Mucosa of stomach (tissue), 1 donor: Measurements from ENCODE around the gene KCNT2.

Source experiments
- H3K27me3 ChIP-seq: one replicate; pipeline ENCODE4 v1.7.0; 2013; ENCODE audit warnings: mild to moderate bottlenecking, low read length; ENCODE audit not compliant: control insufficient read depth, insufficient read depth
- H3K36me3 ChIP-seq: one replicate; pipeline ENCODE4 v1.7.0; 2013; ENCODE audit warnings: low read length; ENCODE audit not compliant: control insufficient read depth, insufficient read depth
- H3K4me1 ChIP-seq: one replicate; pipeline ENCODE4 v1.7.0; 2013; ENCODE audit warnings: mild to moderate bottlenecking, low read length; ENCODE audit not compliant: control insufficient read depth, insufficient read depth
- H3K4me3 ChIP-seq: one replicate; pipeline ENCODE4 v1.7.0; 2013; ENCODE audit warnings: low read length
- H3K9ac ChIP-seq: one replicate; pipeline ENCODE4 v1.7.0; 2013; ENCODE audit warnings: mild to moderate bottlenecking, low read length, moderate library complexity
- H3K9me3 ChIP-seq: one replicate; pipeline ENCODE4 v1.7.0; 2013; ENCODE audit warnings: mild to moderate bottlenecking, low read length, moderate library complexity; ENCODE audit not compliant: control insufficient read depth
- donor health status: Pancreatic carcinoma.

The KCNT2 gene

DNA sequence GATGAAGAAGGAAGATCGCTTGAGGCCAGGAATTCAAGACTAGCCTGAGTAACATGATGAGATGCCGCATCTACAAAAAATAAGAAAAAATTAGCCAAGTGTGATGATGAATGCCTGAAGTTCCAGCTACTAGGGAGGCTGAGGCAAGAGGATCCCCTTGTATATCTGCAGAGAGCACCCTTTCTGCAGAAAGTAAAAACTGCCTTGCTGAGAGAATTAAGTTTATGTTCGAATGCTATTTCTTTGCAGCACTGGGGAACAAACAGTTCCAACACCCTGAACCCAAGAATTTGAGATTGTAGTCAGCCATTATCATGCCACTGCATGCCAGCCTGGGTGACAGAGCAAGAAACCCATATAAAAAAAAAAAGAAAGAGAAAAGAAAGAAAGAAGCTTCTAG, 20.6 kb upstream of the KCNT2 start:
- no peak overlapping the region for H3K9ac ChIP-seq
- H3K4me1 ChIP-seq: no peaks in the 10 kb centered on the region
- no peak overlapping the region for H3K4me3 ChIP-seq

DNA sequence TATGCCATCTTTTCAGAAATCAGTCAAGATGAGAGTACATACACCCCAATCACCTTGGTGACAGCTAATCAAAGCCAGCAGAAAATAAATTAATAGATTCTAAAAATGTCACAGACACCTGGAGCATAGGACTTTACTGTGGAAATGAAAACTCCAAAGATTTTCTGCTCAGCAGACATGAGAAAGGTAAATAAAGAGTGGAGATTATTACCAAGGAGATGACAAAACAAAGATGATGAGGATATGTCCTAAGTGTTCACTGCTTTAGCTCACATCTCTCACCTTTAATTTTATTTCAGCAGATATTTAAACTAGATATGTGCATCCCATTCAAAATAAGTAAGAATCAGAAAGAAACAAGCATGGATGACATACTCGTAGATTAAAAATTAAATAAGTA, 14.8 kb upstream of the KCNT2 start:
- no peak overlapping the region for H3K9ac ChIP-seq

More for the DNA sequence above, 20.6 kb upstream of the KCNT2 start:
- H3K36me3 ChIP-seq: no peaks in the 10 kb centered on the region
- no peaks in the 10 kb centered on the region for H3K27me3 ChIP-seq
- H3K9me3 ChIP-seq: no peaks in the 10 kb centered on the region

DNA sequence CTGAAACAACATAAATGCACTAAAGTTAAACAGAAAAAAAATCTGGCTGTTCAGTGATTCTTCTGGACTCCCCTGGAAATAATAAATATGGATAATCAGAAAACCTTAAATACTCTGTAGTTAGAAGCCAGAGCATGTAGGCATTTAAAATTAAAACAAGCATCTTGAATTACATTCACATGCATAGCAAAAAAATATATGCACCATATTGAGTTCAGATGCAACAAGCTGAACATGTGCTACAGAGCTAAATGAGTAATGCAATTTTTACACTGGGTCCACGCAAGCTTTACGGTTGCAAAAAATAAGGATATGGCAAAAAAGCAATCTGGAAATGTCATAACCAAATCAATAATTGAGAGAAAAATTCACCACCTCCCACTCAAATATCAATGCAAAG, 11.5 kb upstream of the KCNT2 start:
- no peaks in the 10 kb centered on the region for H3K9me3 ChIP-seq
- H3K36me3 ChIP-seq: no peaks in the 10 kb centered on the region
- H3K4me3 ChIP-seq: no peak overlapping the region
- H3K9ac ChIP-seq: no peak overlapping the region
- no peaks in the 10 kb centered on the region for H3K27me3 ChIP-seq
- no peaks in the 10 kb centered on the region for H3K4me1 ChIP-seq

More for the DNA sequence above, 14.8 kb upstream of the KCNT2 start:
- H3K4me1 ChIP-seq: no peaks in the 10 kb centered on the region
- no peak overlapping the region for H3K4me3 ChIP-seq
- H3K27me3 ChIP-seq: no peaks in the 10 kb centered on the region
- no peaks in the 10 kb centered on the region for H3K9me3 ChIP-seq
- H3K36me3 ChIP-seq: no peaks in the 10 kb centered on the region

DNA sequence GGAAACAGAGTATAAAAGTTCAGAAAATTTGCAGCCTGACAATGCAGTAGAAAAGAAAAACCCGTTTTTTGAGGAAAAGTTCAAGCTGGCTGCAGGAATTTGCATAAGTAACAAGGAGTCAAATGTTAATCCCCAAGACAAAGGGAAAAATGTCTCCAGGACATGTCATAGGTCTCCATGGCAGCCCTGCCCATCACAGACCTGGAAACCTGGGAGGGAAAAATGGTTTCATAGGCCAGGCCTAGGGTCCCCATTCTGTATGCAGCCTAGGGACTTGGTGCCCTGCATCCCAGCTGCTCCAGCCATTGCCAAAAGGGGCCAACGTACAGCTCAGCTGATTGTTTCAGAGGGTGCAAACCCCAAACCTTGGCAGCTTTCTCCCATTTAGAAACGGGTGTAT, 3.6 kb upstream of the KCNT2 start:
- no peak overlapping the region for H3K9ac ChIP-seq
- H3K36me3 ChIP-seq: no peaks in the 10 kb centered on the region
- H3K4me3 ChIP-seq: no peak overlapping the region
- H3K27me3 ChIP-seq: no peaks in the 10 kb centered on the region
- no peaks in the 10 kb centered on the region for H3K4me1 ChIP-seq
- H3K9me3 ChIP-seq: no peaks in the 10 kb centered on the region

DNA sequence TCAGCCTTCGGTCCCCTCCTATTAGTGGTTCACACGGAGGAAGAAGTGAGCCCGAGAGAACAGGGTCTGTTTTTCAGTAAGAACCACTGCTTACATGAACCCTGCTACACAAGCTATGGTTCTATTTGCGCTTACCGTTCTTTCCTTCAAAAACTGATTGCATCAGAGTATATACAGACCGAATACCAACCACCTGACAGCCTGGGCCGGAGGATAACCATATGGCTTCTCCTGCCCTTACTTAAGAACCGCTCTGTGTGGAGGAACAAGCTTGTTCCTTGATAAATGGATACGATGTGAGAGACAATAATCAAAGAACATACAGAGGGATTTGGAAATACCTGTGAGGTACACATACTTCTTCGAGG, 1.1 kb upstream of the KCNT2 start:
- Histone ChIP-seq H3K9me3 (no peaks in the 10 kb centered on the region), H3K9ac (no peak overlapping the region), H3K27me3 (no peaks in the 10 kb centered on the region), H3K4me3 (no peak overlapping the region), H3K4me1 (no peaks in the 10 kb centered on the region), H3K36me3 (no peaks in the 10 kb centered on the region)

DNA sequence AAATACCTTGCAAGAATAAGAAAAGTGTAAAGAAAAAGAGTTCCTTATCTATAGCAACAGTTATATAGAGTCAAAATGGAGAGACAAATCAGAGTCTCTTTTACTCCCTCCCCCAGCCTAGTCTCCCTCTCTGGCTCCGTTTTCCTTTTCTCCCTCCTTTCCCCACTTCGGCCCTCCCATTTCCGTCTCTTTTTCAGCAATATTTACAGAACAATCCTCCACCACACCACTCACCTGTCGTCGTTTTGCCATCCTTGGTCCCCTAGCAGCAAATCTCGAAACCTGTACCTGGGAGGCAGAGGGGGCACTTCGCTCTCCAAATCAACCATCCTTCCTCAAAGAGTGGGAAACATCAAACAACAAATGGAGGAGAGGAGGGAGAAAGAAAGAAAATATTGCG, 259 bp downstream of the KCNT2 start:
- Histone ChIP-seq H3K4me1 (no peaks in the 10 kb centered on the region), H3K9ac (peak overlapping the region; percentile 64), H3K27me3 (no peaks in the 10 kb centered on the region), H3K4me3 (peak overlapping the region; percentile 34), H3K36me3 (no peaks in the 10 kb centered on the region), H3K9me3 (no peaks in the 10 kb centered on the region)

DNA sequence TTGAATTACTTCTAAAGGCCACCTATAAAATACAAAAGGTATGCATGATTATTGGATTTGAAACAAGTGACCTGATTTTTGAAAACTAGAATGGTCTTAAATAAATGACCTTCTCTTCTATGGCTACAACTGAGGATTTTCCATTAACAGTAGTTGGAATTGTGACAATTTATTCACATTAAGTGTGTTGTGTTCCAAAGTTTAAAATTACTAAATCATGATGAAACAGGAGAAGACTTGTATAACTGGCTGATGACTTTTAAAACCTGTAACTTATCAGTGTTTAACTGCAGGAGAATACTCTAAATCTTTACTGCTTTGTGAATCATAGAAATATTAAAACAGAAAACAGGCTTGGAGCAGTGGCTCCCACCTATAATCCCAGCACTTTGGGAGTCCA, 4.6 kb downstream of the KCNT2 start:
- Histone ChIP-seq H3K9me3 (no peaks in the 10 kb centered on the region), H3K4me1 (no peaks in the 10 kb centered on the region), H3K36me3 (no peaks in the 10 kb centered on the region), H3K27me3 (no peaks in the 10 kb centered on the region), H3K4me3 (no peak overlapping the region), H3K9ac (no peak overlapping the region)

DNA sequence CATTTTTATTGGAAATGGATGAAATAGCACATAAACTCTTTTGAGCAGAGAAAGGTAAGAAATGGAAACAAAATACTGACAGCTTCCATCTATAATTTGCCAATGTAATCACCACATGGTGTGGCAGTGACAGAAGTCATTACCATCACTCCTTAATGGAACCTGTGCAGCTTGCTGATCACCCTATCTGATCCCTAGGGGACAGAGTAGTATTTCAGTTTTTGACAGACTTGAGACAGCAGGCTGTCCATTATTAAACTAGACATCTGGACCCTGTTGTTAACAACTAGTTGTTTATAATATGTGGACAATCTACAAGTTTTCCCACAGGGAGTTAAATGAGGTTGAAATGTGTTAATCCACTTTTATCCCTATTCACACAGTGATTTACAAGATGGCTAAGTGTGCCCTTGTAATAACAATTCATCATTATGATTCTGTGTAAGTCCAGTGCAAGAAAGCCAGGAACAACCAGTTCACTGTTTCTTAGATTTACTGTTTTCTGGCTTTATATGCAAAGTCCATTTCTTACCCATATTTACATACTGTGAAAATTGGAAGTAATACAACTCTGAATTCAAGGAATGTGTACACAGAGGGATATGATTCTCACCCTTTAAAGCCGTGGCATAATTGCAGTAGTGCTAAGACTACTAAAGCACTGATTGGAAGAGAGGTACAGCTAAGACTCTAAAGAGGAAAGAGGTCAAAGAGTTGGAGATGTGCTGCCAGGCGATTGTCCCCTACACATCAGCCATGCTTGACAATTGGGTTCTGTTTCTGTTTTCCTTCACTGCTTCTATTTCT, 9.1 kb downstream of the KCNT2 start:
- no peaks in the 10 kb centered on the region for H3K36me3 ChIP-seq
- no peaks in the 10 kb centered on the region for H3K4me1 ChIP-seq
- H3K9me3 ChIP-seq: no peaks in the 10 kb centered on the region
- H3K27me3 ChIP-seq: no peaks in the 10 kb centered on the region
- no peak overlapping the region for H3K4me3 ChIP-seq
- no peak overlapping the region for H3K9ac ChIP-seq

DNA sequence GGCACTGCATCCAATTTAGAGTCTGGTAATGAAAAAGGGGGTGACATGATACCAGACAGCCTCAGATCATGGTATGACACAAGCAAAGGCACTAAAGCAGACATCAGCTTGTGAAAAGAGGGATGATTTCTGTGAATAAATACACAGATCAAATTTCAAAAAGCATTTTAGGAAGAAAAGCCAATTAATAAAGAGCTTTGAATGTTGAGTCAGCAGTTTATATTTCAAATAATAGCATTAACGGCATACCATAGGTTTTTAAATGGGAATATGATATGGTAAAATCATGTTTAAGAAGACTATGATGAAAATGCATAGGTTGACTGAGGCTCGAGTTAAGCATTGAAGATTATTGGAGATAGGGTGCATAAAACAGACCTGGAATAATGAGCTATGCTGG, 13.5 kb downstream of the KCNT2 start:
- Histone ChIP-seq H3K9me3 (no peaks in the 10 kb centered on the region), H3K4me3 (no peak overlapping the region), H3K9ac (no peak overlapping the region), H3K36me3 (no peaks in the 10 kb centered on the region), H3K4me1 (no peaks in the 10 kb centered on the region), H3K27me3 (no peaks in the 10 kb centered on the region)

DNA sequence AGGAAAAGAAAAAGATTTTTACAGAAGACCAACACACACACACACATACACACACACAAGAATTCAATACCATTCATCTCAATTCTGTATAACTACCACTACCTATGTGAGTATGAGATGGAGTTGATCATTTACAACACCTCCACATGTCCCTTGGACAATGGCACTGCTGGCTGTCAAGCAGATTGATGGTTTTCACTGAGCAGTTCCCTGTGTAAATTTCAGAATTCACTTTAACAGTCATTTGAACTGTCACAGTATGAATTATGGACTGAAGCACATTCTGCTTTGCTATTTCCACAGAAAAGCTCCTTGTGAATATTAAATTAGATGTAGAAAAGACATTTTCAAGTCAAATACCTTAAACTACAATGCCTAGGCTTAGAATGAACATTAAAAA, 14.3 kb downstream of the KCNT2 start:
- Histone ChIP-seq H3K4me3 (no peak overlapping the region), H3K36me3 (no peaks in the 10 kb centered on the region), H3K27me3 (no peaks in the 10 kb centered on the region), H3K4me1 (no peaks in the 10 kb centered on the region), H3K9me3 (no peaks in the 10 kb centered on the region), H3K9ac (no peak overlapping the region)

DNA sequence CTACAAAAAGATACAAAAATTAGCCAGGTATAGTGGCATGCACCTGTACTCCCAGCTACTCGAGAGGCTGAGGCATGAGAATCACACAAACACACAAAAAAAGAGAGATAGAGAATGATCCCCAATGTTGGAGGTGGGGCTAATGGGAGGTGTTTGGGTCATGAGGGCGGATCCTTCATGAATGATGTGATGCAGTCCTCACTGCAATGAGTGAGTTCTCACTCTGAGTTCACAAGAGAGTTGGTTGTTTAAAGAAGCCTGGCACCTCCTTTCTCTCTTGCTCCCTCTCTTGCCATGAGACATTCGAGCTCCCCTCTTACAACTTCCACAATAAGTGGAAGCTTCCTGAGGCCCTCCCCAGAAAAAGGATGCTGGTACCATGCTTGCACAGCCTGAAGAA, 17.3 kb downstream of the KCNT2 start:
- H3K27me3 ChIP-seq: no peaks in the 10 kb centered on the region

DNA sequence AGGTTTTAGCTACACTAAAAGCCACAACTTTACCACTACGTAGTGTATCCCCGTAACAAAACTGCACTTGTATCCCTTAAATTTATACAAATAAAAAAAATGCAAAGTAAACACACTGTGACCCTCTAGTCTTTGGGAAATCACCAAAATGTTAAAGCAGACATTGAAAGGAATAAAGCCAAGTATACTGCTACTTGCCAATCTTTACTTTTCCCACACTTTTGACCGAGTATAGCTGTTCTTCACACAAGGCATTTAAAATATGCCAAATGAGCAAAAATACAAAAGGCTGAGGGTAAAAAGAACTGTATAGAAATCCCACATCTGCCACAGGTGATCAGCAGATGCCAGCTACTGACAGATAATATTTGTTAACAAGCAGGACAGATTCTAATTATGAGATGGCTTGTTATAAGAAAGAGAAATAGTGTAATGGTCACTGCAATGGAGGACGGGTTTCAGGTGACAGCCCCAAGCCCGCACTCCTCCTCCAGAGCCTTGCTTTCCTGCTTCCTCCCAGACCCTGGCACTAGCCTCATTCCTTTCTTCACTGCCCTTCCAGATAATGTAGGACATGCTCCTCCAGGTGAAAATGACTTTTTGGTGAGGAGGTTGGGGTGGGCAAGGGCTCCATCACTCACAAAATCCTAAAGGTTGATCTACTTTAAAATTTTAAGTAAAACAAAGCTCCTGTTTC, 18.1 kb downstream of the KCNT2 start:
- Histone ChIP-seq H3K9me3 (no peaks in the 10 kb centered on the region), H3K4me3 (no peak overlapping the region), H3K9ac (no peak overlapping the region), H3K36me3 (no peaks in the 10 kb centered on the region), H3K27me3 (no peaks in the 10 kb centered on the region), H3K4me1 (no peaks in the 10 kb centered on the region)

More for the DNA sequence above, 17.3 kb downstream of the KCNT2 start:
- H3K4me1 ChIP-seq: no peaks in the 10 kb centered on the region
- H3K9ac ChIP-seq: no peak overlapping the region
- H3K9me3 ChIP-seq: no peaks in the 10 kb centered on the region
- H3K36me3 ChIP-seq: no peaks in the 10 kb centered on the region
- no peak overlapping the region for H3K4me3 ChIP-seq
